Astrocyte of the spinal cord (primary cell): ENCODE data around the gene MEF2C.

Experiments used
- DNase-seq: peaks from one replicate; pipeline ENCODE4 v3.0.0; 2011; ENCODE audit warnings: low read depth, low spot score
- H3K4me3 ChIP-seq: 2 replicates; pipeline ENCODE4 v1.5.1; 2011; ENCODE audit warnings: low read depth, mild to moderate bottlenecking, low read length, moderate library complexity
- in situ Hi-C: cut with HindIII; loops from 2 replicates; pipeline ENCODE4 v1.10.0; 2017; ENCODE audit warnings: low sequenced_read_pairs
- TF ChIP-seq, protein P1 (sequence below): IDR thresholded peaks from 2 replicates; pipeline ENCODE4 v1.5.1; 2012; ENCODE audit warnings: low read depth, mild to moderate bottlenecking, low read length, inconsistent platforms

The MEF2C gene

DNA sequence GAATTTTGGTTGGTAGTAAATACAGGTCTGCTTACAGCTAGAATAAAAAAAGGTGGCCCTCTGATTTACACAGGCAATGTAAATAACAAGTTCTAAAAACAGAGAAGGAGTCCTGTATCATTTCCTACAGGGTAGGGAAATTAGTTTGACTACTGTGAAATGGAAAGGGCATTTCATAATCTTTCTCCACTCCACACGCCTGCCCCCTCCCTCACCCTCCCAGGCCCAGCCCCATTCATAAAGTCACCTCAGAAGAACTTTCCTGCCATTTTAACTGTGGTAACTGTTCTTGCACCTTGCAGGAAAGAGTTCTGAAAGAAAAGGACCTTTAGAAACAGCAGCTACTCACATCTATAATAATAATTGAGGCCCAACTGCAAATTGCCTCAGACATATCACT, 69.7 kb downstream of the MEF2C start:
- in situ Hi-C loops = no loop called here
- H3K4me3 ChIP-seq = no peak overlapping the region
- DNase-seq = no peak
- TF ChIP-seq, protein P1, sequence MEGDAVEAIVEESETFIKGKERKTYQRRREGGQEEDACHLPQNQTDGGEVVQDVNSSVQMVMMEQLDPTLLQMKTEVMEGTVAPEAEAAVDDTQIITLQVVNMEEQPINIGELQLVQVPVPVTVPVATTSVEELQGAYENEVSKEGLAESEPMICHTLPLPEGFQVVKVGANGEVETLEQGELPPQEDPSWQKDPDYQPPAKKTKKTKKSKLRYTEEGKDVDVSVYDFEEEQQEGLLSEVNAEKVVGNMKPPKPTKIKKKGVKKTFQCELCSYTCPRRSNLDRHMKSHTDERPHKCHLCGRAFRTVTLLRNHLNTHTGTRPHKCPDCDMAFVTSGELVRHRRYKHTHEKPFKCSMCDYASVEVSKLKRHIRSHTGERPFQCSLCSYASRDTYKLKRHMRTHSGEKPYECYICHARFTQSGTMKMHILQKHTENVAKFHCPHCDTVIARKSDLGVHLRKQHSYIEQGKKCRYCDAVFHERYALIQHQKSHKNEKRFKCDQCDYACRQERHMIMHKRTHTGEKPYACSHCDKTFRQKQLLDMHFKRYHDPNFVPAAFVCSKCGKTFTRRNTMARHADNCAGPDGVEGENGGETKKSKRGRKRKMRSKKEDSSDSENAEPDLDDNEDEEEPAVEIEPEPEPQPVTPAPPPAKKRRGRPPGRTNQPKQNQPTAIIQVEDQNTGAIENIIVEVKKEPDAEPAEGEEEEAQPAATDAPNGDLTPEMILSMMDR = no peak

DNA sequence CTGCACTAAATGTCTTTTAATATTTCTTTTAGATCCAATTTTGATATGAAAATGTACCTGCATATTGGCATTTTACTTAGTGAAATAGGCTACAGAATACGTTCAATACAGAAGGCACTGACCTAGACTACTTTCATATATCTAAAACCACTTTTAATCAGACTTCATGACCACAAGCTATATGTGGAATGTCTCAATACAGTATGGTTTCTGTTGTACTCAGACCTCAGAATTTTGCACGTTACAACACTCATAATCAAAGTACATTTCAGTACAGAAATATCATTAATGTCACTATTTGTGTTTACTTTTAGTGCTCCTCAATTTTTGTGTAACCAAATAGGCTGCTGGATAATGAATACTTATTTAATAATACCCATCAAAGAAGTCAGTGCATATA, 74.8 kb downstream of the MEF2C start:
- TF ChIP-seq, protein P1 = no peak
- DNase-seq = no peak
- H3K4me3 ChIP-seq = no peak overlapping the region
- in situ Hi-C loops = no loop called here

DNA sequence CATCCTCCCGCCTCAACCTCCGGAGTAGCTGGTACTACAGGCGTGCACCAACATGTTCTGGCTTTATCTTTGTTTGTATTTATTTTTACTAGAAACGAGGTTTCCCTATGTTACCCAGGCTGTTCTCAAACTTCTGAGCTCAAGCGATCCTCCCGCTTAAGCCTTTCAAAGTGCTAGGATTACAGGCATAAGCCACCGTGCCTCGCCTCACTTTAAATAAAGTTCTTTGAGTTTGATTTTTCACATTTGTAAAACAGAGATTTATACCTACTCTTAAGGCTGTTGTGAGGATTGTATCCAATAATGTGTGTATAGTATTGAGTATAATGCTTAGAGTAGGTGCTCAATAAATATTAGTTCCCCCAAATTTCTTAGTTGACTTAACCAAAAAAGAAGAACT, 75.7 kb downstream of the MEF2C start:
- no peak for DNase-seq
- in situ Hi-C loops = no loop called here
- TF ChIP-seq, protein P1 = no peak
- no peak overlapping the region for H3K4me3 ChIP-seq

DNA sequence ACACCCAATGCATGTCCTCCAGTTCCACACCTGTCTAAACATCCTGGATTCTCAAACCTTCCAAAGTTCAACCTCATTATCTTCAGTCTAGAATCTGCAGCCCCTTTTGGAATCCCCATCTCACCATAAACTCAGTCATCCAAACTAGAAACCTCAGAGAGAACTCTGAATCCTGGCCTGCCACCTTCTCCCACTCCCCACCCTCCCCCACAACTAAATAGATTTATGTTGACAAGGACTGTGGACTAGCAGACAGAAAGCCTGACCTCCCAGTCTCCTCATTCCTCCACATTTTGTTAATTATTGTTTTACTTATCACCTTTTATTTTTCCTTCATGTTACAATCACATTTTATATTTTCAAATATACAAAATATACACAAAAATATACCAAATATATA, 76.6 kb downstream of the MEF2C start:
- DNase-seq = no peak
- in situ Hi-C loops = no loop called here
- no peak overlapping the region for H3K4me3 ChIP-seq
- TF ChIP-seq, protein P1 = no peak

DNA sequence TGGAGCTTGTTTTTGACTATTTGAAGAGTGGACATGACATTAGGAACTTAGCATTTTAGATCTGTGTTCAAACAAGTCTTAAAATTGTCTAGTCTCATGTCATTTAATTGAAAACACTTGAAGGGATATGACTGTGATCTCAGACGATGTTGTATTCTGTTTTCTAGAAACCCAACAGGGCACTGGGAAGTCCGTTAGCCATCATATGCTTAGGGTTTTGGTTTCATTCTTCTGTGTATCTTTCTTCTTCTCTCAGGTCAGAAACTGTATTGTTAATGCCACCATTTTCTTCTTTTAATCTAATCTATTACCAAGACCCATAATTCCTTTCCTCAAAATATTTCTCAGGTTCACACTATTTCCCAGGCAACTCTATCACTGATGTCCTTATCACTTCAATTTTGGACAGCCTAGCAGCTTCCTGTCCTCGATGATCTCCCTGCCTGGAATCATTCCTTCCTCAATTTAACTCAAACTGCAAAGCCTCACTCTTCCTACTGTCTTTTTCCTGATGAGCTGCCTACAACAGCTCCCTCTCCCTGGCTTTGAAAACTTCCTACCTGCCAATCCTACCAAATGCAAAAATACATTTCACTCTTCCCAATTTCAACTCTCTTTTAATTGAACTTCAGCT, 77.7 kb downstream of the MEF2C start:
- in situ Hi-C loops = no loop called here
- no peak for DNase-seq
- no peak overlapping the region for H3K4me3 ChIP-seq
- TF ChIP-seq, protein P1 = no peak

GRCh38 chr5:88804444-88804843, 78.5 kb downstream of the MEF2C start:
- TF ChIP-seq, protein P1 = no peak
- H3K4me3 ChIP-seq = no peak overlapping the region
- in situ Hi-C loops = no loop called here
- DNase-seq = no peak
